ENCODE data around the gene CSGALNACT2. TPM values are rescaled to one million over a fixed set of nuclear protein-coding genes. Genes with fewer than 3 reads are reported as not detected.

CSGALNACT2 gene
- total RNA-seq, 1 experiment from 2014 or later = 30.0 TPM

GRCh38 chr10:43227911-43228782 lies 89.9 kb downstream of the CSGALNACT2 start:
- Mint-ChIP-seq H3K4me1 (ENCODE audit: insufficient read depth, unreplicated experiment) (peaks cover 6% of the 10 kb centered on the region), H3K27me3 (ENCODE audit: insufficient read depth, unreplicated experiment) (peaks cover 15% of the 10 kb centered on the region), H3K27ac (ENCODE audit: low read depth, unreplicated experiment) (no peak overlapping the region), H3K4me3 (ENCODE audit: unreplicated experiment) (no peak overlapping the region), H3K9me3 (ENCODE audit: unreplicated experiment) (no peaks in the 10 kb centered on the region), H3K36me3 (ENCODE audit: insufficient read depth, unreplicated experiment) (no peaks in the 10 kb centered on the region)
- intact Hi-C loops (cut with micrococcal nuclease) = no loop called here
- DNase-seq (ENCODE audit: unreplicated experiment) = no peak
- ChIA-PET POLR2A (no interaction called here), CTCF (no interaction called here)
- TF ChIP-seq CTCF (IDR thresholded peaks at IDR 0.05; ENCODE audit: unreplicated experiment) = no peak
- BruUV-seq (replicated peaks) = no TSS peak

GRCh38 chr10:43228783-43229207 lies 90.5 kb downstream of the CSGALNACT2 start:
- intact Hi-C loops (cut with micrococcal nuclease) = no loop called here
- POLR2A ChIA-PET = no interaction called here
- peaks cover 15% of the 10 kb centered on the region for H3K27me3 Mint-ChIP-seq (ENCODE audit: insufficient read depth, unreplicated experiment)

GRCh38 chr10:43229208-43230061 lies 91.2 kb downstream of the CSGALNACT2 start:
- Mint-ChIP-seq H3K4me3 (ENCODE audit: unreplicated experiment) (no peak overlapping the region), H3K27ac (ENCODE audit: low read depth, unreplicated experiment) (no peak overlapping the region), H3K36me3 (ENCODE audit: insufficient read depth, unreplicated experiment) (no peaks in the 10 kb centered on the region), H3K4me1 (ENCODE audit: insufficient read depth, unreplicated experiment) (peaks cover 6% of the 10 kb centered on the region), H3K27me3 (ENCODE audit: insufficient read depth, unreplicated experiment) (peaks cover 13% of the 10 kb centered on the region), H3K9me3 (ENCODE audit: unreplicated experiment) (no peaks in the 10 kb centered on the region)
- intact Hi-C loops (cut with micrococcal nuclease) = no loop called here
- no TSS peak for BruUV-seq (replicated peaks)
- POLR2A ChIA-PET = interaction anchor here (0.8 kb wide), 1 partner anchor 16 kb away, joined by 3 read pairs; no protein-coding TSS in a partner anchor
- no peak for DNase-seq (ENCODE audit: unreplicated experiment)
- no peak for TF ChIP-seq CTCF (IDR thresholded peaks at IDR 0.05; ENCODE audit: unreplicated experiment)
- CTCF ChIA-PET = no interaction called here

More at GRCh38 chr10:43228783-43229207, 90.5 kb downstream of the CSGALNACT2 start:
- no peak for TF ChIP-seq CTCF (IDR thresholded peaks at IDR 0.05; ENCODE audit: unreplicated experiment)
- Mint-ChIP-seq H3K9me3 (ENCODE audit: unreplicated experiment) (no peaks in the 10 kb centered on the region), H3K4me3 (ENCODE audit: unreplicated experiment) (no peak overlapping the region), H3K36me3 (ENCODE audit: insufficient read depth, unreplicated experiment) (no peaks in the 10 kb centered on the region), H3K27ac (ENCODE audit: low read depth, unreplicated experiment) (no peak overlapping the region), H3K4me1 (ENCODE audit: insufficient read depth, unreplicated experiment) (peaks cover 6% of the 10 kb centered on the region)
- CTCF ChIA-PET = no interaction called here
- DNase-seq (ENCODE audit: unreplicated experiment) = no peak
- BruUV-seq (replicated peaks) = no TSS peak

Measured in MCF 10A (cell line).